ENCODE measurements around the gene EIF6. TPM values are rescaled to one million over a fixed set of nuclear protein-coding genes. Genes with fewer than 3 reads are reported as not detected.
A peak's percentile ranks its signal among the peaks of the same experiment; 100 is the strongest.

The EIF6 gene
- total RNA-seq, 2 experiments from 2014 or later: 24.9 to 25.8 TPM

DNA sequence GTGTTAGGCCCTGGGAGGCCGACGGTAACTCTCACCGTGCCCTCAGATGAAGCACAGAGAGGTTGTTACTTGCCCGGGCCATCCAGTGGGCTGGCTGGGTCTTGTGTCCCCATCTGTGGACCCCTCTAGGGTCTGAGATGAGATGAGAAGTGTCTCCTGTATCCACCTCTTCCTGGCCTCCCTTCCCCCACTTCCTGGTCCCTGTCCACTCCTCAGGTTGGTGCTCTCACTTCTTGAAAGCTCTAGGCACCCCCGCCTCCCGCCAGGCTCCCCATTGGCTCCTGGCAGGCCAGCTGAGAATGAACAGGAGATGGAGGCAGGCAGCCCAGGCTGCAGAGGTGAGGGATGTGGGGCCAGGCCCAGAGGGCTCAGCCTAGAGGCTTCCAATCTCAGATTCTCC, 8.2 kb downstream of the EIF6 start:
- H3K27me3 ChIP-seq (ENCODE audit: control insufficient read depth in 1 of 2, insufficient read depth in 2 of 2, low read length in 2 of 2): no peaks in the 10 kb centered on the region
- H3K27ac Mint-ChIP-seq: peak overlapping the region; percentile 97
- intact Hi-C loops (cut with DNase I, micrococcal nuclease): loop anchor here in 1 of 2 experiments (2.0 to 10.0 kb wide), 7 partner anchors 129 to 974 kb away; partner anchors contain the start of genes AHCY, EDEM2, GGT7 and GSS
- peaks cover 40% of the 10 kb centered on the region for H3K36me3 Mint-ChIP-seq (ENCODE audit: low read depth)
- DNase-seq: no peak
- H3K4me3 ChIP-seq (ENCODE audit: low read length): peak overlapping the region; percentile 76
- CTCF ChIA-PET: interaction anchor here (1.2 kb wide), 1 partner anchor 27 kb away, joined by 3 read pairs; no protein-coding TSS in a partner anchor
- peaks cover 37% of the 10 kb centered on the region for H3K4me1 ChIP-seq (ENCODE audit: insufficient read depth, low read length)
- peak overlapping the region; percentile 96 for H3K4me3 Mint-ChIP-seq
- ATAC-seq (ENCODE audit: poor library complexity): no peak
- POLR2A ChIA-PET: interaction anchor here (0.5 to 1.9 kb wide), 3 partner anchors 10 to 174 kb away, joined by 3 to 6 read pairs (median 3); no protein-coding TSS in a partner anchor
- H3K4me1 Mint-ChIP-seq (ENCODE audit: low read depth): peaks cover 32% of the 10 kb centered on the region
- peak overlapping the region; percentile 93 to 95 for H3K27ac ChIP-seq (ENCODE audit: low read depth in 1 of 2, low read length in 2 of 2)
- H3K36me3 ChIP-seq (ENCODE audit: insufficient read depth, low read length): peaks cover 48% of the 10 kb centered on the region
- H3K9me3 ChIP-seq (ENCODE audit: control insufficient read depth in 1 of 2, insufficient read depth in 1 of 2, low read length in 2 of 2): no peaks in the 10 kb centered on the region
- TF ChIP-seq, protein P1, sequence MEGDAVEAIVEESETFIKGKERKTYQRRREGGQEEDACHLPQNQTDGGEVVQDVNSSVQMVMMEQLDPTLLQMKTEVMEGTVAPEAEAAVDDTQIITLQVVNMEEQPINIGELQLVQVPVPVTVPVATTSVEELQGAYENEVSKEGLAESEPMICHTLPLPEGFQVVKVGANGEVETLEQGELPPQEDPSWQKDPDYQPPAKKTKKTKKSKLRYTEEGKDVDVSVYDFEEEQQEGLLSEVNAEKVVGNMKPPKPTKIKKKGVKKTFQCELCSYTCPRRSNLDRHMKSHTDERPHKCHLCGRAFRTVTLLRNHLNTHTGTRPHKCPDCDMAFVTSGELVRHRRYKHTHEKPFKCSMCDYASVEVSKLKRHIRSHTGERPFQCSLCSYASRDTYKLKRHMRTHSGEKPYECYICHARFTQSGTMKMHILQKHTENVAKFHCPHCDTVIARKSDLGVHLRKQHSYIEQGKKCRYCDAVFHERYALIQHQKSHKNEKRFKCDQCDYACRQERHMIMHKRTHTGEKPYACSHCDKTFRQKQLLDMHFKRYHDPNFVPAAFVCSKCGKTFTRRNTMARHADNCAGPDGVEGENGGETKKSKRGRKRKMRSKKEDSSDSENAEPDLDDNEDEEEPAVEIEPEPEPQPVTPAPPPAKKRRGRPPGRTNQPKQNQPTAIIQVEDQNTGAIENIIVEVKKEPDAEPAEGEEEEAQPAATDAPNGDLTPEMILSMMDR (IDR thresholded peaks at IDR 0.05): no peak
- H3K27me3 Mint-ChIP-seq: no peaks in the 10 kb centered on the region
- H3K9me3 Mint-ChIP-seq: no peaks in the 10 kb centered on the region

- DNase-seq (no peak), ATAC-seq (ENCODE audit: poor library complexity) (no peak)
- H3K9me3 Mint-ChIP-seq: no peaks in the 10 kb centered on the region
- peak overlapping the region in 1 of 2 donors; percentile 7 for H3K27ac ChIP-seq (ENCODE audit: low read depth in 1 of 2, low read length in 2 of 2)
- intact Hi-C loops (cut with DNase I, micrococcal nuclease): loop anchor here in 1 of 2 experiments (2.0 to 10.0 kb wide), 7 partner anchors 128 to 973 kb away; partner anchors contain the start of genes AHCY, EDEM2, GGT7 and GSS
- H3K36me3 ChIP-seq (ENCODE audit: insufficient read depth, low read length): peaks cover 53% of the 10 kb centered on the region
- no peaks in the 10 kb centered on the region for H3K27me3 ChIP-seq (ENCODE audit: control insufficient read depth in 1 of 2, insufficient read depth in 2 of 2, low read length in 2 of 2)
- H3K4me3 Mint-ChIP-seq: peak overlapping the region; percentile 48
- peaks cover 46% of the 10 kb centered on the region for H3K36me3 Mint-ChIP-seq (ENCODE audit: low read depth)
- CTCF ChIA-PET: interaction anchor here (0.8 to 1.3 kb wide), 3 partner anchors 14 to 179 kb away, joined by 3 to 5 read pairs (median 4); no protein-coding TSS in a partner anchor
- POLR2A ChIA-PET: interaction anchor here (0.5 kb wide), 1 partner anchor 39 kb away, joined by 3 read pairs; no protein-coding TSS in a partner anchor
- H3K4me1 Mint-ChIP-seq (ENCODE audit: low read depth): peaks cover 32% of the 10 kb centered on the region
- H3K4me1 ChIP-seq (ENCODE audit: insufficient read depth, low read length): peaks cover 37% of the 10 kb centered on the region
- TF ChIP-seq, protein P1 (IDR thresholded peaks at IDR 0.05): no peak
- no peaks in the 10 kb centered on the region for H3K9me3 ChIP-seq (ENCODE audit: control insufficient read depth in 1 of 2, insufficient read depth in 1 of 2, low read length in 2 of 2)
- H3K4me3 ChIP-seq (ENCODE audit: low read length): no peak overlapping the region
- H3K27me3 Mint-ChIP-seq: no peaks in the 10 kb centered on the region
- H3K27ac Mint-ChIP-seq: peak overlapping the region; percentile 97
Observed at GRCh38 chr20:35275741-35276251, 8.8 kb downstream of the EIF6 start.

- H3K4me3 Mint-ChIP-seq: no peak overlapping the region
- intact Hi-C loops (cut with DNase I, micrococcal nuclease): loop anchor here in 1 of 2 experiments (5.0 to 10.0 kb wide), 6 partner anchors 127 to 972 kb away; partner anchors contain the start of genes AHCY, EDEM2, GGT7 and GSS
Observed at GRCh38 chr20:35274172-35275092, 10.1 kb downstream of the EIF6 start.

More at GRCh38 chr20:35274172-35275092, 10.1 kb downstream of the EIF6 start:
- TF ChIP-seq, protein P1 (IDR thresholded peaks at IDR 0.05): no peak
- peaks cover 32% of the 10 kb centered on the region for H3K4me1 Mint-ChIP-seq (ENCODE audit: low read depth)
- H3K36me3 Mint-ChIP-seq (ENCODE audit: low read depth): peaks cover 46% of the 10 kb centered on the region
- H3K9me3 Mint-ChIP-seq: no peaks in the 10 kb centered on the region
- H3K27me3 Mint-ChIP-seq: no peaks in the 10 kb centered on the region
- peaks cover 52% of the 10 kb centered on the region for H3K36me3 ChIP-seq (ENCODE audit: insufficient read depth, low read length)
- no peak for DNase-seq
- peaks cover 37% of the 10 kb centered on the region for H3K4me1 ChIP-seq (ENCODE audit: insufficient read depth, low read length)
- no peak overlapping the region for H3K27ac ChIP-seq (ENCODE audit: low read depth in 1 of 2, low read length in 2 of 2)
- ChIA-PET POLR2A (interaction anchor here (0.6 kb wide), 1 partner anchor 243 kb away, joined by 3 read pairs; no protein-coding TSS in a partner anchor), CTCF (interaction anchor here (1.2 to 1.3 kb wide), 2 partner anchors 15 to 29 kb away, joined by 3 to 4 read pairs; no protein-coding TSS in a partner anchor)
- no peak overlapping the region for H3K4me3 ChIP-seq (ENCODE audit: low read length)
- no peaks in the 10 kb centered on the region for H3K9me3 ChIP-seq (ENCODE audit: control insufficient read depth in 1 of 2, insufficient read depth in 1 of 2, low read length in 2 of 2)
- no peak for ATAC-seq (ENCODE audit: poor library complexity)
- H3K27ac Mint-ChIP-seq: no peak overlapping the region
- H3K27me3 ChIP-seq (ENCODE audit: control insufficient read depth in 1 of 2, insufficient read depth in 2 of 2, low read length in 2 of 2): no peaks in the 10 kb centered on the region
